DOHH2 (cell line): ENCODE data around the gene ANKMY1.

Source experiments
- H3F3A ChIP-seq: fragments of 200-600 bp; sonication (generic), shearing (Covaris generic); 2 replicates; pipeline ENCODE4 v1.6.0; 2016; ENCODE audit warnings: antibody characterized with exemption, mild to moderate bottlenecking; ENCODE audit not compliant: control insufficient read depth, insufficient read depth
- H3K27ac ChIP-seq: fragments of 200-600 bp; sonication (generic); 2 replicates; pipeline ENCODE4 v1.5.1; 2014; ENCODE audit warnings: low read depth, mild to moderate bottlenecking, low read length, moderate library complexity
- H3K27me3 ChIP-seq: fragments of 200-600 bp; sonication (generic); 2 replicates; pipeline ENCODE4 v1.6.1; 2014; ENCODE audit warnings: mild to moderate bottlenecking, low read length, mixed read lengths; ENCODE audit not compliant: control insufficient read depth
- H3K36me3 ChIP-seq: fragments of 200-600 bp; sonication (generic); 2 replicates; pipeline ENCODE4 v1.6.1; 2014; ENCODE audit warnings: mild to moderate bottlenecking, low read length, moderate library complexity, mixed read lengths; ENCODE audit not compliant: control insufficient read depth
- H3K4me1 ChIP-seq: fragments of 200-600 bp; sonication (generic); 2 replicates; pipeline ENCODE4 v1.6.1; 2014; ENCODE audit warnings: mild to moderate bottlenecking, low read length, mixed read lengths; ENCODE audit not compliant: control insufficient read depth
- H3K4me2 ChIP-seq: fragments of 200-600 bp; sonication (generic); 2 replicates; pipeline ENCODE4 v1.6.0; 2014; ENCODE audit warnings: mild to moderate bottlenecking, low read length, moderate library complexity
- H3K4me3 ChIP-seq: fragments of 200-600 bp; sonication (generic); 2 replicates; pipeline ENCODE4 v1.5.1; 2014; ENCODE audit warnings: mild to moderate bottlenecking, low read length, mixed read lengths
- H3K79me2 ChIP-seq: fragments of 200-600 bp; sonication (generic); 2 replicates; pipeline ENCODE4 v1.6.1; 2014; ENCODE audit warnings: mild to moderate bottlenecking, low read length, mixed read lengths; ENCODE audit not compliant: control insufficient read depth
- H3K9me2 ChIP-seq: fragments of 200-600 bp; sonication (generic); replicated peaks from 2 replicates; pipeline ENCODE4 v1.6.1; 2014; ENCODE audit warnings: mild to moderate bottlenecking, low read length, mixed read lengths; ENCODE audit not compliant: control insufficient read depth
- H3K9me3 ChIP-seq: fragments of 200-600 bp; sonication (generic); 2 replicates; pipeline ENCODE4 v1.6.1; 2014; ENCODE audit warnings: antibody characterized with exemption, low read length, mixed read lengths; ENCODE audit not compliant: control insufficient read depth, insufficient read depth
- H4K20me1 ChIP-seq: fragments of 200-600 bp; sonication (generic); 2 replicates; pipeline ENCODE4 v1.6.0; 2014; ENCODE audit warnings: low read depth, mild to moderate bottlenecking, antibody characterized with exemption, low read length, moderate library complexity; ENCODE audit not compliant: control insufficient read depth, insufficient read depth
- CTCF ChIP-seq: fragments of 200-600 bp; sonication (generic); IDR thresholded peaks from one replicate; pipeline ENCODE4 v1.5.1; 2014; ENCODE audit warnings: antibody characterized with exemption, mild to moderate bottlenecking, low read depth, low read length; ENCODE audit not compliant: poor library complexity, severe bottlenecking
- EZH2phosphoT487 ChIP-seq: fragments of 200-600 bp; sonication (generic); IDR thresholded peaks from 2 replicates; pipeline ENCODE4 v1.6.1; 2017; ENCODE audit warnings: borderline replicate concordance, mild to moderate bottlenecking, antibody characterized with exemption, low read length, moderate library complexity, mixed read lengths

The ANKMY1 gene

GRCh38 chr2:240512109-240512485, 45.7 kb downstream of the ANKMY1 start:
- Histone ChIP-seq H4K20me1 (peaks cover 5% of the 10 kb centered on the region; the same call in 1 of the 2 replicates), H3K4me3 (no peak overlapping the region), H3K27ac (no peak overlapping the region), H3F3A (no peaks in the 10 kb centered on the region), H3K79me2 (no peaks in the 10 kb centered on the region), H3K27me3 (no peaks in the 10 kb centered on the region), H3K9me2 (no peaks in the 10 kb centered on the region), H3K9me3 (no peaks in the 10 kb centered on the region), H3K4me1 (peaks cover 12% of the 10 kb centered on the region), H3K36me3 (peaks cover 17% of the 10 kb centered on the region), H3K4me2 (no peak overlapping the region)
- no peak for TF ChIP-seq EZH2phosphoT487
- TF ChIP-seq CTCF = no peak

- Histone ChIP-seq H4K20me1 (peaks cover 5% of the 10 kb centered on the region; the same call in 1 of the 2 replicates), H3K4me2 (no peak overlapping the region), H3K9me3 (no peaks in the 10 kb centered on the region), H3K9me2 (no peaks in the 10 kb centered on the region), H3K27me3 (no peaks in the 10 kb centered on the region), H3K79me2 (no peaks in the 10 kb centered on the region), H3K36me3 (peaks cover 17% of the 10 kb centered on the region), H3K27ac (no peak overlapping the region), H3F3A (no peaks in the 10 kb centered on the region), H3K4me1 (peaks cover 12% of the 10 kb centered on the region), H3K4me3 (no peak overlapping the region)
- TF ChIP-seq EZH2phosphoT487 (no peak), CTCF (no peak)
Observed at GRCh38 chr2:240511351-240512108, 46.3 kb downstream of the ANKMY1 start.

- no peak for TF ChIP-seq CTCF
- Histone ChIP-seq H3K4me2 (no peak overlapping the region), H3K9me2 (no peaks in the 10 kb centered on the region), H3K27ac (no peak overlapping the region), H4K20me1 (peaks cover 5% of the 10 kb centered on the region; the same call in 1 of the 2 replicates), H3K4me3 (no peak overlapping the region), H3F3A (no peaks in the 10 kb centered on the region), H3K36me3 (peaks cover 17% of the 10 kb centered on the region), H3K79me2 (no peaks in the 10 kb centered on the region), H3K4me1 (peaks cover 12% of the 10 kb centered on the region), H3K27me3 (no peaks in the 10 kb centered on the region), H3K9me3 (no peaks in the 10 kb centered on the region)
Observed at GRCh38 chr2:240510513-240511210, 47.1 kb downstream of the ANKMY1 start.
